Measurements from ENCODE around the gene SDF2.
"Not testable (repeated sequence)": the region's sequence is repeated elsewhere in the genome, so short reads cannot be mapped to it uniquely, and the experiment has no call there.

The SDF2 gene

GRCh38 chr17:28682655-28683054 lies 20.9 kb upstream of the SDF2 start:
- DNase-seq: no peak

- no peak for DNase-seq
Measured at GRCh38 chr17:28675980-28676379, 14.3 kb upstream of the SDF2 start.

- DNase-seq: no peak
Measured at GRCh38 chr17:28675490-28675889, 13.8 kb upstream of the SDF2 start.

GRCh38 chr17:28669918-28670317 lies 8.2 kb upstream of the SDF2 start:
- DNase-seq: no peak

GRCh38 chr17:28667870-28668269 lies 6.2 kb upstream of the SDF2 start:
- no peak for DNase-seq

- DNase-seq: no peak
Measured at GRCh38 chr17:28665994-28666393, 4.3 kb upstream of the SDF2 start.

GRCh38 chr17:28663723-28664122 lies 2.0 kb upstream of the SDF2 start:
- no peak for DNase-seq

GRCh38 chr17:28662527-28662829 lies 772 bp upstream of the SDF2 start:
- no peak for DNase-seq

GRCh38 chr17:28659497-28659881 lies 2.2 kb downstream of the SDF2 start:
- DNase-seq: not testable (repeated sequence)

- DNase-seq: not testable (repeated sequence)
Measured at GRCh38 chr17:28658766-28659496, 2.8 kb downstream of the SDF2 start.

- not testable (repeated sequence) for DNase-seq
Measured at GRCh38 chr17:28658342-28658741, 3.4 kb downstream of the SDF2 start.

GRCh38 chr17:28657756-28658155 lies 4.0 kb downstream of the SDF2 start:
- DNase-seq: no peak

- no peak for DNase-seq
Measured at GRCh38 chr17:28655160-28655559, 6.5 kb downstream of the SDF2 start.

- DNase-seq: no peak
Measured at GRCh38 chr17:28648698-28649097, 13.0 kb downstream of the SDF2 start.

- peak in 2 of 6 experiments; percentile 37 to 53 for DNase-seq
Measured at GRCh38 chr17:28646039-28646754, 15.5 kb downstream of the SDF2 start.

GRCh38 chr17:28645576-28645939 lies 16.1 kb downstream of the SDF2 start:
- no peak for DNase-seq

- DNase-seq: peak; percentile 87 to 94 (median 91)
Measured at GRCh38 chr17:28644787-28645575, 16.7 kb downstream of the SDF2 start, which contains the start of gene BLTP2. Gene BLTP2 (minus strand): TSS chr17:28645158. CDS start chr17:28645056, 102 bp downstream.

GRCh38 chr17:28643983-28644786 lies 17.5 kb downstream of the SDF2 start:
- DNase-seq: no peak

- DNase-seq: no peak
Measured at GRCh38 chr17:28641579-28641978, 20.1 kb downstream of the SDF2 start.

- no peak for DNase-seq
Measured at GRCh38 chr17:28635506-28635905, 26.2 kb downstream of the SDF2 start.

GRCh38 chr17:28634206-28634865 lies 27.4 kb downstream of the SDF2 start:
- no peak for DNase-seq

- DNase-seq: no peak
Measured at GRCh38 chr17:28626818-28627217, 34.9 kb downstream of the SDF2 start.
